Stimulated activated CD8-positive, alpha-beta memory T cell treated with anti-CD3 and anti-CD28 coated beads, Interleukin-7, amount 100 ng/mL, for 1 hour (primary cell): ENCODE measurements around the gene KRT34.
"Not testable (repeated sequence)": the region's sequence is repeated elsewhere in the genome, so short reads cannot be mapped to it uniquely, and the experiment has no call there.

Experiments used
- DNase-seq, 2 donors: peaks; one replicate each; pipeline ENCODE4 v3.0.0-alpha.2; 2020; ENCODE audit warnings: low read depth in 2 of 2

The KRT34 gene

GRCh38 chr17:41366070-41366469 lies 16.0 kb downstream of the KRT34 start:
- no peak for DNase-seq

- no peak for DNase-seq
Observed at GRCh38 chr17:41363881-41364280, 18.2 kb downstream of the KRT34 start.

- DNase-seq, result no peak
Observed at GRCh38 chr17:41360296-41360995, 21.7 kb downstream of the KRT34 start.

DNA sequence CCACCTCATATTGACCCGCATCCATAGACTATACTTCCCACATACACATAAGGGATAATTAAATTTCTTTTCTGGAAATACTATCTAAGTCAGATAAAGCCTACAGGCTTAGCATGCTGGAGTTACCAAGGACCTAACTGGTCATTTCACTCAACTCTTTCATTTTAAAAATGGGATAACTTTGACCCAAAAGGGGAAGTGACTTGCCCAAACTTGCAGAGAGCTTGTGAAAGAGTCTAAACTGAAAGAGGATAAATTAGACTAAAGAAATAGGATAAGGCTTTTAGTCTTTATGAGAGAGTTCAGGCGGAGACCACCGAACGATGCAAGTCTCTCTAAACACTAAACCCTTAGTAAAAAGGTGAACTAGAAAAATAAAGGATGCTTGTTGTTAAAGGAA lies 27.6 kb downstream of the KRT34 start:
- DNase-seq, result no peak

GRCh38 chr17:41352597-41353366 lies 29.3 kb downstream of the KRT34 start:
- no peak for DNase-seq

DNA sequence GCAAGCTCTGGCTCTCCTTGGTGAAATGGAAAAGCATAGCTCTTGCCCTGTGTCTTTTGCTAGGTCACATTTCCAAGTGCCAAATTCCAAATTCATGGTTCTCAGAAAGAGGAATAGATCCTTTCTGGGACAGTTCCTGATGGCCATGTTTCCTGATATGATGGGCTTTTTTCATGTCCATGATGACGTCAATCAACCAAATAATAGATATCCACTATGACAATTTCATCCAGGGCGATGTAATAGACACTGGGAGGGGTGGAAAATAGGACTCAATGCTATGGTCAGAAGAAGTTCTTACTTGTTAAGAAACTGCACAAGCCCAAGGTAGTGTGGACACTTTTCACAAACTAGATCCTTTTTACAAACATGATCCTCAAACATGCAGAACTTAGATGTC lies 30.9 kb downstream of the KRT34 start:
- no peak for DNase-seq

DNA sequence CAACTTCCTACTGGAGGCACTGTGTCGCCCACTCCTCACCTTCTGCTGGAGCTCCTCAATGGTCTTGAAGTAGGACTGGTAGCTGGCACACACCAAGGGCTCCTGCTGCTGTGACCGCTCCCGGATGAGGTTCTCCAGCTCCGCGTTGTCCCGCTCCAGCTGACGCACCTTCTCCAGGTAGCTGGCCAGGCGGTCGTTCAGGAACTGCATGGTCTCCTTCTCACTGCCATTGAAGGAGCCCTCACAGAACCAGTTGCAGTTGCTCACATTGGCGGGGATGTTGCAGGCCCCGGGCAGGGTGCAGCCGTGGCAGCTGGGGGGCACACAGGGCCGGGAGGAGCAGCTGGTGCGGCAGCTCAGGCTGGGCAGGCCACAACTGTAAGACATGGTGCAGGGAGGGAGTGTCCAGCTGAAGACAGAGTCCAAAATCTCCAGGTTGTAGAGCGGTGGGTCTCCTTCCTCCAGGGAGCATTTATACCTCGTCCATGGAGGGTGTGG lies 31.7 kb downstream of the KRT34 start, which contains the start of gene KRT33A:
KRT33A (minus strand) TSS at position 448 of the 498 bp plus-strand sequence; CDS start at position 387, 61 bp downstream.
- DNase-seq, result not testable (repeated sequence)

DNA sequence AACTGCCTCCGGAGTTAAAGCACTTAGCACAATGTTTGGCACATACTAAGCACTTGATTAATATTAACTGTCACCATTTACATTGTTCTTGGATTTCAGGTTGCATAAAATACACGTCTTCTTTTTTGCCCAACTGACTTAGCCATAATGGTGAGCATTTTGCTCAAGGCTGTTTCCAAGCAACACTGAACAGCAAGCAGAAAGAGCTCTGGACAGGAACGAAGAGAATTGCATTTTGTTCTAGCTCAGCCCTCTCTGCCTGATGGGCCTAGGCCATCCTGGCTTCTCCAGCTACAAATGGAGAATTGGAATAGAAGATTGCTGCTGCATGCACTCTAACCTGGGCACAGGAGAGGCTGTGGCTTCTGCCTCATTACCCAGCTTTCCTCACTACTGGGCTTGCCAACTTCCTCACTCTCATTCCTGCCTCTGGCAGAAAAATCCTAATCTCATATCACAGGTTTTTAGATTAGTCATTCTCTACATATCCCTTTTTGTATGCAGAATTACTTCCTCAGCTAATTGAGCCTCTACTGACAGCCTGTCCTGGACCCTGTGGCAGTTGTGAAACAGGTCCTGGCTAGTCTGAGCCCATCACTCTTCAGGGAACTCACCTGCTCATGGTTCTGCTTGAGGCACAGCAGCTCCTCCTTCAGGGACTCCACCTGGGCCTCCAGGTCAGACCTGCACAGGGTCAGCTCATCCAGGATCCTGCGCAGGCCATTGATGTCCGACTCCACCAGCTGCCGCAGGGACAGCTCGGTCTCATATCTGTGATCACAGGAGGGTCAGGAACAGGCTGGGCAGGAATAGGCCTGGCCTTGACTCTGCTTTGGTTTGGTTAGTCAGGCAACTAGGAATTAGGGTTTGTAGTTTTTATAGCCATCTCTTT lies 34.0 kb downstream of the KRT34 start:
- DNase-seq, result no peak

GRCh38 chr17:41346421-41346820 lies 35.7 kb downstream of the KRT34 start:
- not testable (repeated sequence) for DNase-seq

DNA sequence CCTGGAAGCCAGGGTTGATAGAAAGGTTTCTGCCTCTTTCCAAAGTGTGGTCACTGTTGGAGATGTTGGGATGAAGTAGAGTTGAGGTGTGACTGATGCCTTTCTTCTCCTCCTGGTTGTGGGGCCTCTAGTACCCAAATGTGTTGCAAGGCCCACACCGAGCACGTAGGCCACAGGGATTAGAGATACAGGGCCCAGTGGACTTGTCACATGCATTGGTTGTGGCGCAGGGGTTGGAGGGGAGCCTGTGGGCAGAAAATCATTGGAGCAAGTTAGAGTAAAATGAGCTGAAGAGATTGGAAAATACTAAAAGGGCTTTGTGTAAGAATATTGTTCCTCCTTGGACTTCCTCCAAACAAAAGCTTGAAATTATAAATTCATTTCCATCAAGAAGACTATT lies 36.1 kb downstream of the KRT34 start:
- DNase-seq, result no peak

DNA sequence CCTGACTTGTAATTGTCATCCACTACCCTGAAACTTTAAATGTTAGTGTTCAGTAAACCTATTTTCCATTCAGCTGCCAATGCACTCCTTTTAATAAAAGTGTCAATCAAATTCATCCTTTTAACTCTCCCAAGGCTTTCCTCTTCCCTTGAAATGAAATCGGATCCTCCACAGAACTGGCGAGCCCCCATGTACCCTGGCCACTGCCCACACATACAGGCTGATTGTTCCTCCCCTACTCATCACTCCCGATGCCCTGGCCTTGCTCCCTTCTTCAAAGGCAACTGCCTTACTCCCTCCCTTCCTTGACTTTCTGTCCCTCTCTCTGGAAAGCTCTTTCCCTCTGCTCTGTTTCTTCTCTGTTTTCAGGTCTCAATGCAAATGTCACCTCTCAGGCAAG lies 39.1 kb downstream of the KRT34 start:
- DNase-seq, result no peak

- peak in 1 of 2 donors; percentile 13 for DNase-seq
Observed at GRCh38 chr17:41340934-41341861, 40.9 kb downstream of the KRT34 start.

GRCh38 chr17:41340494-41340893 lies 41.6 kb downstream of the KRT34 start:
- DNase-seq, result no peak

DNA sequence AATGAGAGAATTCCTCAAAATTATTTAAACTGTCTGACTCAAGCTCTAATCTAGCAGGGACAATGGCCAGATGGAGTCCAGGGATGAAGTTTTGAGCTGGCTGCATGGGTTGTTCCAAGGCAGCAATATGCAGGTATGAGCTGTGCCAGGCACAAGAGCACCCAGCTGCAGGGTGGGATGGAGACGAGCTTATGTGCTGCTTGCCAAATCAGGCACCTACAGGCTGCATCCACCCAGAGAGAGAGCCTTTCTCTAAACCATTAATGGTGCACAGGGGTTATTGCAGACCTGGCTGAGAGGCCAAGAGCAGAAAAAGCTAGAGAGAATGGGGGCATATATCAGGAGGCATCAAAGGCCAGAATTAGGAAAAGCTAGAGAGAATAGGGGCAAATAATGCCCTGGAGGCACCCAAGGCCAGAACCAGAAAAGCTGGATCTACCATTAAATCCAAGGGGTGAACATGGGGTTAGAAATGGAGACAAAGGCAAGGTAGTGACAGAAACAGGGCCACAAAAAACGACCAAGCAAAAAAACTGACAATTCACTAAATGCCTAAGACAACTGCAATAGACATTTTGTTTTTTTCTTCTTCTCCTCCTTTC lies 42.4 kb downstream of the KRT34 start:
- DNase-seq, result no peak

DNA sequence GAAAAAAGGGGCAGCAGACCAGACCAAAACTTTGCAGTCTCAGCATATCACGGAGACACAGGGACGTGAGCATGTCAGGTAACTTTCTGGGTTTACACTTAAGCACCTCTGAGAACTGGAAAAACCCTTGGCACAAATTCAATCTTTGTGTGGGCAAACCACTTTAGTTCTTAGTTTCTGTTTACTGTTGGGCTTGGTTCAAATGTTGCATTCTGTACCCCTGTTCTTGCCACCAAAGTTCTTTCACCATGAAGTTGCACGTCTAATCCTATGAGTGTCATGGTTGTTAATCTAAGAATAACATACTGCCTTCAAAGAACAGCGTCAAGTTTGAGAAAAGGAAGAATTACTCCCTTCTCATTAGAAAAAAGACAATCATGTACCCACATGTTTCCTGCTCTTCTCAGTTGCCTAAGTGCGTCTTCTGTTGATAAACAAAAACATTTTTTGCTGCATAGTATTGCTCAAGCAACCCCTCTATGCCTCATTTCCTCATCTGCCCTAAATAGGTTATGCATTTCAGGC lies 43.1 kb downstream of the KRT34 start:
- DNase-seq, result no peak

DNA sequence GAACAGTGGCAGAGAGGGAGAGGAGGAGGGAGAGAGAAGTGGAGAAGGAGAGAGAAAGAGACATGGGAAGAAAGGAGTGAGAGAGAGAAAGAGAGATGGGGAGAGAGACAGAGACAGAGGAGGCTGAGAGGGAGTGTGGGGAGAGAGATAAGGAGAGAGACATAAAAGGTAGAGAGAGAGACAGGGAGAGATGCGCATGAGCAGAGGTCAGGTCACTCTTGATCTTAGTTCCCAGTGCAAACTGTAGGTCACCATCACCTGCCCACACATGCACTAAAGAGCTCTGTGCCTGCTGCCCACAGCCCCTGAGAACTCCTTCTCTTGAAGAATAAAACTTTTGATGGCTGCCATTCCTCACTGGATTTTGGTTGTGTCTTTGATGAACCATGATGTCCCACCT lies 46.4 kb downstream of the KRT34 start:
- no peak for DNase-seq

- no peak for DNase-seq
Observed at GRCh38 chr17:41334385-41335305, 47.5 kb downstream of the KRT34 start.

DNA sequence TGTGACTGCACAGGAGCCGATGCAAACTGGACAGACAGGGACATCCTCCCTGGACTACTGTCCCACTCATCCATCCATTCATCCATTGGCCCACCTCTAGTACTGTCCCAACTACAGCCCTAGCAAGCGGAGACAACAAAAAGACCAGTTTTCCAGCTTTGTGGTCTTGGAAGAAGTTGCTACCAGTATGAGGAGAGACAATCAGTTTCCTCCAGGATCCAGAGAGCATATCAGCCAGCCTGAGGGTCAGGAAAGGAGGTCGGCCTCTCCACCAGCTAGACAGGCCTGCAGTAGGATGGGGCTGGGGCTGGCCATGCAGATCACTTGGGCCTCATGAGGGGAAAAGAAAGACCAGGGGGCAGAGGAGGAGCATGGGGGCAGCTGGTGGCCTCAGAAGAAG lies 48.3 kb downstream of the KRT34 start:
- no peak for DNase-seq

- no peak for DNase-seq
Observed at GRCh38 chr17:41333098-41333497, 49.0 kb downstream of the KRT34 start.
